GM23248 (cell line): ENCODE results near the gene BACE1-AS. TPM values are rescaled to one million over a fixed set of nuclear protein-coding genes. Genes with fewer than 3 reads are reported as not detected.

Source experiments
- DNase-seq: peaks from one replicate; pipeline ENCODE4 v3.0.0-alpha.2; 2015
- H2AFZ ChIP-seq: fragments of 200-600 bp; sonication (generic); 2 replicates; pipeline ENCODE4 v1.6.1; 2016; ENCODE audit warnings: antibody characterized with exemption
- H3F3A ChIP-seq: fragments of 200-600 bp; sonication (generic); 2 replicates; pipeline ENCODE4 v1.6.1; 2016; ENCODE audit warnings: mild to moderate bottlenecking, antibody characterized with exemption, mixed run types; ENCODE audit not compliant: insufficient read depth
- H3K27ac ChIP-seq: fragments of 200-600 bp; sonication (generic); 2 replicates; pipeline ENCODE4 v1.5.1; 2016; ENCODE audit warnings: mild to moderate bottlenecking
- H3K27me3 ChIP-seq: fragments of 200-600 bp; sonication (generic); replicated peaks from 2 replicates; pipeline ENCODE4 v1.6.1; 2016; ENCODE audit warnings: mild to moderate bottlenecking; ENCODE audit not compliant: insufficient read depth
- H3K36me3 ChIP-seq: fragments of 200-600 bp; sonication (generic); 2 replicates; pipeline ENCODE4 v1.6.1; 2016; ENCODE audit warnings: low read depth, mild to moderate bottlenecking
- H3K4me1 ChIP-seq: fragments of 200-600 bp; sonication (generic); 2 replicates; pipeline ENCODE4 v1.6.1; 2016; ENCODE audit warnings: mild to moderate bottlenecking; ENCODE audit not compliant: insufficient read depth
- H3K4me2 ChIP-seq: fragments of 200-600 bp; sonication (generic); one replicate; pipeline ENCODE4 v1.6.1; 2016; ENCODE audit warnings: mild to moderate bottlenecking; ENCODE audit not compliant: unreplicated experiment
- H3K4me3 ChIP-seq: fragments of 200-600 bp; sonication (generic); 2 replicates; pipeline ENCODE4 v1.5.1; 2016; ENCODE audit warnings: mild to moderate bottlenecking
- H3K79me2 ChIP-seq: fragments of 200-600 bp; sonication (generic); 2 replicates; pipeline ENCODE4 v1.6.1; 2016; ENCODE audit warnings: mild to moderate bottlenecking; ENCODE audit not compliant: insufficient read depth
- H3K9ac ChIP-seq: fragments of 200-600 bp; sonication (generic); 2 replicates; pipeline ENCODE4 v1.6.1; 2016; ENCODE audit warnings: mild to moderate bottlenecking
- H3K9me2 ChIP-seq: fragments of 200-600 bp; sonication (generic); 2 replicates; pipeline ENCODE4 v1.6.1; 2016; ENCODE audit warnings: mixed run types, mild to moderate bottlenecking, moderate library complexity; ENCODE audit not compliant: insufficient read depth
- H3K9me3 ChIP-seq: fragments of 200-600 bp; sonication (generic); one replicate; pipeline ENCODE4 v1.6.1; 2017; ENCODE audit warnings: low read depth
- H4K20me1 ChIP-seq: fragments of 200-600 bp; sonication (generic); 2 replicates; pipeline ENCODE4 v1.6.0; 2016; ENCODE audit not compliant: insufficient read depth
- EZH2 ChIP-seq: fragments of 200-600 bp; sonication (generic); IDR thresholded peaks from 2 replicates; pipeline ENCODE4 v1.6.1; 2018; ENCODE audit warnings: antibody characterized with exemption, mild to moderate bottlenecking; ENCODE audit not compliant: insufficient read depth, poor library complexity, severe bottlenecking
- EZH2phosphoT487 ChIP-seq: fragments of 200-600 bp; sonication (generic); IDR thresholded peaks from 2 replicates; pipeline ENCODE4 v1.6.1; 2018; ENCODE audit warnings: antibody characterized with exemption, moderate library complexity, mild to moderate bottlenecking, low read depth; ENCODE audit not compliant: insufficient read depth
- WGBS, 2 experiments: methylation state at CpG; one replicate each; pipeline ENCODE4 v1.1.6; 2015 to 2017; ENCODE audit warnings: low lambda C conversion rate in 2 of 2, low coverage in 1 of 2; ENCODE audit errors: missing lambda C conversion rate in 2 of 2; 5-methylcytosine and 5-hydroxymethylcytosine counted together
- in situ Hi-C: fragments of 300-500 bp; cut with MboI; formaldehyde crosslinking; loops from 2 replicates; pipeline ENCODE4 v1.15.0; 2020
- polyA plus RNA-seq: library from polyadenylated mRNA; unstranded; fragments of >200 nt; fragmentation: Nextera tagmentation; extraction: Ambion mirVana; gene quantifications from 2 replicates; pipeline ENCODE4 v1.2.1, GENCODE V29; 2016
- total RNA-seq: library from RNA; depleted of rRNA; stranded (reverse); fragments of >200 nt; shearing (Covaris generic); gene quantifications from 2 replicates; pipeline ENCODE4 v1.2.3, GENCODE V29; 2014

The BACE1-AS gene
- total and polyA plus RNA-seq, 2 experiments from 2014 or later = 1.5 to 6.6 TPM

- Histone ChIP-seq H4K20me1 (no peaks in the 10 kb centered on the region), H3K27ac (no peak overlapping the region), H3K36me3 (peaks cover 34% of the 10 kb centered on the region), H3K9me3 (no peaks in the 10 kb centered on the region), H3K79me2 (no peaks in the 10 kb centered on the region), H3K9ac (no peak overlapping the region), H3F3A (no peaks in the 10 kb centered on the region), H3K4me3 (no peak overlapping the region), H2AFZ (no peak overlapping the region), H3K4me2 (no peak overlapping the region), H3K4me1 (no peaks in the 10 kb centered on the region), H3K9me2 (no peaks in the 10 kb centered on the region), H3K27me3 (no peaks in the 10 kb centered on the region)
- DNase-seq = no peak
- in situ Hi-C loops = no loop called here
- TF ChIP-seq EZH2 (no peak), EZH2phosphoT487 (no peak)
- WGBS, 2 experiments = 95 to 100% methylated on average over 1 of the region's 1 CpG
Measured at GRCh38 chr11:117289795-117290194, 1.4 kb upstream of the BACE1-AS start.

DNA sequence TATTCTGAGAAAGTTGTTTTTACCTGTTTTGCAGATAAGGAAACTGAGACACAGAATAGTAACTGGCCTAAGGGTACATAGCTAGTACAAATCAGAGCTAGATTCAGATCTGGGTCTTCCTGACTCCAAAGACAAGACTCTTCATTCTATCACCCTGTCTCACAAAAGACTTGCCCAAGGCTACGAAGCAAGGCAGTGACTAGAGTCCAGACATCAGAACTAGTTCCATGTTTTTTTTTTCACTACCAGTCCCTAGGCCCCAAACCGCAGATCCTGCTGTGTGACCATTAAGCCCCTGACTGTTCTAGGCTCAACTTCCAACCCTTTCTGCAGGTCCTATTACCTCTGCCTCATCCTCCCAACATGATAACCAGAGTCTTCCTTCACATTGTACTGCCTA, 1.5 kb downstream of the BACE1-AS start:
- TF ChIP-seq EZH2phosphoT487 = no peak
- TF ChIP-seq EZH2 = no peak
- no peak overlapping the region for H2AFZ ChIP-seq
- no peaks in the 10 kb centered on the region for H3K79me2 ChIP-seq
- H3K4me1 ChIP-seq = no peaks in the 10 kb centered on the region
- H4K20me1 ChIP-seq = no peaks in the 10 kb centered on the region
- H3K9ac ChIP-seq = no peak overlapping the region
- DNase-seq = no peak
- no peaks in the 10 kb centered on the region for H3K9me2 ChIP-seq
- in situ Hi-C loops = no loop called here
- no peak overlapping the region for H3K4me2 ChIP-seq
- WGBS, 2 experiments = 96 to 100% methylated on average over 2 of the region's 2 CpGs
- no peak overlapping the region for H3K4me3 ChIP-seq
- H3K9me3 ChIP-seq = no peaks in the 10 kb centered on the region
- no peak overlapping the region for H3K27ac ChIP-seq
- no peaks in the 10 kb centered on the region for H3K27me3 ChIP-seq
- no peaks in the 10 kb centered on the region for H3F3A ChIP-seq
- H3K36me3 ChIP-seq = peaks cover 20% of the 10 kb centered on the region

GRCh38 chr11:117295438-117296137, 4.4 kb downstream of the BACE1-AS start:
- WGBS, 2 experiments = 74 to 75% methylated on average over 9 of the region's 9 CpGs
- H3K9me2 ChIP-seq = no peaks in the 10 kb centered on the region
- no peaks in the 10 kb centered on the region for H3K27me3 ChIP-seq
- no peak overlapping the region for H3K27ac ChIP-seq
- H4K20me1 ChIP-seq = no peaks in the 10 kb centered on the region
- H3K9ac ChIP-seq = no peak overlapping the region
- no peaks in the 10 kb centered on the region for H3K79me2 ChIP-seq
- H3K4me3 ChIP-seq = no peak overlapping the region
- in situ Hi-C loops = no loop called here
- H3K9me3 ChIP-seq = no peaks in the 10 kb centered on the region
- H3F3A ChIP-seq = no peaks in the 10 kb centered on the region
- TF ChIP-seq EZH2phosphoT487 = no peak
- peaks cover 11% of the 10 kb centered on the region for H3K36me3 ChIP-seq
- peaks cover 4% of the 10 kb centered on the region; the same call in 1 of the 2 replicates for H3K4me1 ChIP-seq
- H2AFZ ChIP-seq = no peak overlapping the region
- no peak overlapping the region for H3K4me2 ChIP-seq
- no peak for DNase-seq

DNA sequence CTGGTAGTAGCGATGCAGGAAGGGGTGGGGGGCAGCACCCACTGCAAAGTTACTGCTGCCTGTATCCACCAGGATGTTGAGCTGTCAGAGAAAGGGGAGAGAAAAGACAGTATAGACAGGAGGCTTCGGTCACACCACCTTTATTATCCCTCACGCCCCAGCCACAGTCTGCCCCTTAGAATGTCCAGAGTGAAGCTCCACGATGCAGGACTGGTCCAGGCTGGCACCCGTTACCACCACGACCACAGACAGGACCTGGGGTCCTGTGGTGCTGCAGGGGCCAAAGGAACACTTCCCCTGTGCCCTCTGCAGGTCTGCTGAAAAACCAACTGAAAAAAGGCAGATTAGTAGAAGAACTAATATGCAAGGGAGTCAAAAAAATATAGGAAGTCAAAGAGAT, 5.7 kb downstream of the BACE1-AS start:
- Histone ChIP-seq H3K4me2 (no peak overlapping the region), H4K20me1 (no peaks in the 10 kb centered on the region), H2AFZ (no peak overlapping the region), H3K9me3 (no peaks in the 10 kb centered on the region), H3K27ac (no peak overlapping the region), H3K36me3 (peaks cover 5% of the 10 kb centered on the region), H3K9me2 (no peaks in the 10 kb centered on the region), H3K79me2 (no peaks in the 10 kb centered on the region), H3K27me3 (no peaks in the 10 kb centered on the region), H3K4me3 (no peak overlapping the region), H3K4me1 (peaks cover 12% of the 10 kb centered on the region), H3F3A (no peaks in the 10 kb centered on the region), H3K9ac (no peak overlapping the region)
- TF ChIP-seq EZH2 (no peak), EZH2phosphoT487 (no peak)
- 86 to 89% methylated on average over 6 of the region's 6 CpGs for WGBS, 2 experiments
- no peak for DNase-seq
- in situ Hi-C loops = no loop called here
